HG02623 (cell line): ENCODE results near the gene KDM2B.
A peak's percentile ranks its signal among the peaks of the same experiment; 100 is the strongest.

Experiments used
- ATAC-seq: cut with Tn5 transposase; IDR thresholded peaks from one replicate; pipeline ENCODE4 v1.9.1; 2021; ENCODE audit warnings: moderate library complexity; ENCODE audit not compliant: unreplicated experiment

The KDM2B gene

DNA sequence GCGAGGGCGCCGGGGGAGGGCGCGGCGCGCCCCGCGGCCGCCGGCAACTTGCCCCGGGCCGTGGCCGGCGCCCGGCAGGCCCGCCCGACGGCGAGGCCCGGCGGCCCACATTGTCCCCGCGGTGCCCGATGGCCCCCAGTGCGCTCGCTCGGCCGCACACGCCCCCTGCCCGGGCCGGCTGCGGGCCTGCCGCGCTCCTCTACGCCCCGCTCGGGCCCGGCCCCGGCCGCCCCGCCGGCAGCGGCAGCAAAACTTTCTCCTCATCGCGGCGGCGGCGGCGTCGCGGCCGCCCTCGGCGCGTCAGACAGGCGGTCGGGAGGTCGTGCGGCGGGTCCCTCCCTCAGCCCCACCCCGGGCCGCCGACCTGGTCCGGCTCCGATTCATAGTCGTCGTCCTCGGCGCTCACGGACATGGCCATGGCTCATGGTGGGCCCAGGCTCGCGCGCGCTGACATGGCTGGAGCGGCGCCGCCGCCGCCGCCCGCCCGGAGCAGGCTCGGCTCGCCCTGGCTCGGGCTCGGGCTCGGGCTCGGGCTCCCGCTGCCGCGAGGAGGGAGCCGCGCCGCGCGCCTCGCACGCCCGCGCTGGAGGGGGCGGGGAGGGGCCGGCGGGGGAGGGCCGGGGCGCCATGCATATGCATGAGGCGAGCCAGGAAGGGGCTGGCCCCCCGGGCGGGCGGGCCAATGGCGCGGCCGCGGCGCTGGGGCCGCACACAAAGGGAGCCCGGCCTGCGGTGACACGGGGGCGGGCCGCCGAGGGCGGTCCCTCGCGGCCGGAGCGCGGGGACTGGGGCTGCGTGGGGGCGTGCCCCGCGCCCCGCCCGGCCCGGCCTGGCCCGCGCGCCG, 113.8 kb downstream of the KDM2B start:
- peak; percentile 79 for ATAC-seq

DNA sequence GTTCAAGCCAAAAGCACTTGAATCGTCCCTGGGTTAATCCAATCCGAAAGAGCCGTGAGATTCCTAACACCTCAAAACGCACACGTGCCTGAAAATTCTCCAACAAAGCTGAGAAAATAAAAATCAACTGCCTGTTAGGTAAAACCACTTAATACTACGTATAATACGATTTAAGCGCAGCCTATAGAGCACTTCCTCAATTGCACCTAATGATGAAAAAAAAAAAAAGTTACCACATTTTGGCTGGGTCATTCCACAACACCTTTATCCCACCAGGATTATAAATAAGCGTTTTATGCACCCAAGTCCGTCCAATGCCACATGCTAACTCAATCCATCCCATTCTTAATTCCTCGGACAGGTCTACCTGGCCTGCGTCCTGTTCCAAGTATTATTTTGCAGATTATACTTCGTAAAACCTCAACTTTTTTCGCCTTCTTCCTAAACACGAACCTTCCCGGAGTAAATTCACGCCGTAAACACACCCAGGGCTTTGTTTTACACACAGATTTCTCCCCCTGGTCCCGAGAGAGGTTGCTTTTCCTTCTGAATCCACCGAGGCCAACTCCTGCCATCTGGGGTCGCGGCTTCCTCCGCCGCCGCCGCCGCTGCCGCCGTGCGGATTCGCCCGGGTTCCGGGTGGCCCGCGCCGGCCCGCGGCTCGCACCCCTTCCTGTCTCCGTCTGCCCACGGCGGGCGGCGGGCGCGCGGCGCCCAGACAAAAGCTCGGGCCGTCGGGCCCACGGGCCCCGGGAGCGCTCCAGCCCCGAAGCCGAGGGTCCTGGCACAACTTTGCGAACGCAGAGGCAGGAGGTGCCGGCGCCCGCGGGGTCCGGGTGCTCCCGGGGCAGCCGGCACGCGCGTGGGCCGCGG, 114.7 kb downstream of the KDM2B start:
- peak; percentile 11 for ATAC-seq

DNA sequence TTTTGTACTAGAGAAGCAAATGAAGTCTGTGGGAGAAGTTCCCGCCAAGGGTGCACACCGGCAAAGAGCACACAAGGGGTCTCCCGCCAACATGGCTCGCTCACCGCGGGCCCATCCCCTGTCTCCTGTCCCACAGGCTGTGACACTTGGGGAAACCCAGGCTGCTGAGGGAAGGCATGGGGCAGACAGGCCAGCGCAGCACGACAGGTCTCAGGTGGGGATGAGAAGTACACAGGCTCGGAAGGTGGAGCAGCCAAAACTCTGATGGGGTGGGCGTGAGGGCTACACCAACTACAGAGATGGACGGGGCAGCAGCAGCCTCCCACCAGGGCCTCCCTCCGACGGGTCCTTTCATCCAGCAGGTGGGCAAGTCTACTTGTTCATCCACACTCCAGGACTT, 116.5 kb downstream of the KDM2B start:
- ATAC-seq: no peak

DNA sequence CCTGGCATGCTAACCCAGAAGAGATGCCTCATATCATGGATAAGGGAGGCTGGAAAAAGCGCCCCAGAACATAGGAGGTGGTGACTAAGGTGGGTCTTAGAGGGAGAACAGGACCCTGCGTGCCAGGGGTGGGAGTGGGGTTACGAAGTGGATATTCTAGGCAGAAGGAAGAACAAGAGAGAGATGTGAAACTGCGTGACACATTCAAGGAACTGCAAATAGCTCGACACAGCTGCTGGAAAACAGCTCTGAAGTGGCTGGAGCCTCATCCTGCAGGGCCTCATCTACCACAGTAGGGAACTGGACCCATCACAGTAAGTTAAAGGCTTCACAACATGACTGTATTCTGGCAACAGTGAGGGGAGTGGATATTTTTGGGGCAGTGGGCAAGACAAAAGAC, 119.8 kb downstream of the KDM2B start:
- no peak for ATAC-seq

DNA sequence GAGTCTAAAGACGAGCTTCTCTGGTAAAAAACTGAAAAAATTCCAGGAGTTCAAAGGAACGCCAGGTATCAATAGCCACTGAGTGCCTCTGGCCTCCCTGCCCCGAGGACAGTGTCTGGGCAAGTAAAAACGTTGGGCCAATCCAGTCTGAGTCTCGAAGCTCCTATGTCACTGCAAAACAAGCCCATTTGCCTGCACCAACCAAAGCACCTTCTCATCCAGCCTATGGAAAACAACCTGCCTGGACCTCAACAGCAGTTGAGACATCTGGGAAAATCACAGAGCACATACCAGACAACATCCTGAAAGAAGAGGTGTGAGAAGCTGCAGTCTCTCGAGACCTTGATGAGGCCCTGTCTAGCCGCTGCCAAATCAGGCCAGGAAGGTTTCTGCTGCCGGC, 124.3 kb downstream of the KDM2B start:
- ATAC-seq: no peak

DNA sequence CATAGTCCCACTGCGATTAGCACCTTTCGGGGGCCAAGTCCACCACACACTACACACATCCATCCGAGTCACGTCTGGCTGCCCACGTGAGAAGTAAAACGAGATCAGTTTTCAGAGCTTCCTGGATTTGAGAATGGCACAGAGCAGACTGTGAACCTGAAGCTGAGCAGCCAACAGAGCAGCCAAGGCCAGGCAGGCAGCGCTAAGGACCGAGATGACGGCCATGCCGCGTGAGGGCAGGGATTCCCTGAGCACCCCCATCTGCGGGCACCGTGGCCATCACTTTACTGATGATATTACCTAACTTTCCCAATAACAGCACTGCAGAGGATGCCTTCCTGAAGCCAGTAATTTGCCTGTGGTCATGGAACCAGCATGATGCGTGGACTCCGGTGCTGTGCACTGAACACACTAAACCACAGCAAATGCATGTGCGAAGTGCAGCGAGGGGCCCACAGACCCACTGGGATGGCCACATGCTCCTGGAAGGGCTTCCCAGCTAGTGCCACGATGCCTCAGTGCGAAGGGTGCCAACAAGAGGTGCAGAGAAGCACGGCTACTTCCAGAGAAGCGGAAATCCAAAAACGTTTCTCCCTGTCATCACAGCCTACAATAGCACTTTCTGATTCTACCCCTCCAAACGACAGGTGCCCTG, 124.9 kb downstream of the KDM2B start:
- no peak for ATAC-seq

DNA sequence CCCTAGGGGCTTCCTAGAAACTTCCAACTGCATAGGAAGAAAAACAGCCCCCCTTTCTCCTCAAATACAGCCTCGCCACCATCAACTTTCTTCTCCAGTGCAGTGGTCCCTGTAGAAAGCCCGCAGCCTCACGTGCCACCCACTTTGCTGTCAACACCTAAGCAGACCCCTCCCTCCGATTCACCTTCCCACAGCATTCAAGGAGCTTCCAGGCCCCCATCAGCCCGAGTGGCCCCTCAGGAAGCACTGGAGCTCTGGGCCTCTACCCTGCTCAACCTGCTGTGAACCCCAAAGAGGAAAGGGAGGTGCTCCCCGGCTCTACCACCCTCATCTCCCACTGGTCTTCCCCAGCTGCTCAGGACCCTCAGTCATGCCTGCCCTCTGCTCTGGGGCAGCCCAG, 125.9 kb downstream of the KDM2B start:
- no peak for ATAC-seq

DNA sequence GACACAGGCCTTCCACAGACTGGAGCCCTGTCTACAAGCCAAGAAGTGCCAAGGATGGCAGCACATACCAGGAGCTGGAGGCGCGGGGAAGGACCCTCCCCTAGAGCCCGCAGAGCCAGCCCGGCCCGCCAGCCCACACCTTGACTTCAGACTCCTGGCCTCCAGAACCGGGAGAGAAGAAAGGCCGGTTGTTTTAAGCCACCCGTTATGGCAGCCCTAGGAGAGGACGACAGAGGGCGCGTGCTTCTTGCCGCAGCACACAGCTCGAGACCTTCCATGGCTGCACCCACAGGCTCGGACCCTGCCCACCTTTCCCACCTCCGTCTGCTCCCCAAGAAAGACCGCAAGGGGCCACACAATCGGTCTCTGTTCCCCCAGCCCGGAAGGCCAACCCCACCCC, 127.2 kb downstream of the KDM2B start:
- ATAC-seq: no peak

DNA sequence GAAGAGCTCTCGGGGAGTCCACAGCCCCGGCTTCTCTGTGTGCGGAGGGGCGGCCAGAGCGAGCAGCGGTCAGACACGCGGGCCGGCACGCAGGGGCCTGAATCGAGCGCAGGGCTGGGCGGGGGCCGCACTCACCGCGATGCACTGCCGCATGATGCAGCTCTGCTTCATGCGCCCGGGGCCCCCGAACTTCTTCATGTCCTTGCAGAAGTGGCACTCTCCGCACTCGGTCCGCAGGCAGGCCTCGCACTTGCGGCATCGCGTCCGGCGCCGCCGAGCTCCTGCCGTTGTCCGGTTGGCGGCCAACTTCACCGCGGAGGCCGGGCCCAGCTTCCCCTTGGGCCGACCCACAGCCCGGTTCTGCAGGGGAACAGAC, 127.8 kb downstream of the KDM2B start:
- ATAC-seq: no peak

DNA sequence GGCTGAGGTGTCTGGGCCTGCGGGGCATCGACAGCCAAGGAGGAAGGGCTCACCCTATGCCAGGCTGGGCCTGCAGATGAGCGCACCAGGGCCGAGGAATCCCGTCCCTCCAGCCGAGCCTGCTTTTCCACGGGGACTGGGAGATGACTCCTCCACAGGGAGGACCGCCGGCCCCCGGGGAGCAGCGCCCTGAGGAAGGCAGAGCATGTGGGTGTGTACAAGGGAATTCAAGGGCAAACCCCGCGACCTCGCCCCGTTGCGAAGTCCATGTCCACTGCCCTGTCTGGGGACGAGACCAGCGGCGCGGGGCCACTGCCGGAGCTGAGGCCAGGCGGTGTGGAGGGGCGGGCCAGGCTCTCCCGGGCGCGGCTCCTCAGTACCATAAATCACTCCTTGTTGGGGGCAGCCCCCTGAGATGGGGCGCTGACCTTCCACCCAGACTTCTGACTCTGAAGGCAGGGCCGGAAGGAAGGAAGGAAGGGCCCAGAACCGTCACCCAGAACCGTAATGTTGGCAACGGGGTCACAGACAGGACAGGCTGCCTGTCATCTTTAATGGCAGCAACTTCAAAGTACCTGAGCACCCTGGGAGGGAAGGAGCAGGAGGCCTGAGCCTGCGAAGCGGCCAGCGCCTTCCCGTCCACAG, 128.4 kb downstream of the KDM2B start:
- ATAC-seq: no peak

DNA sequence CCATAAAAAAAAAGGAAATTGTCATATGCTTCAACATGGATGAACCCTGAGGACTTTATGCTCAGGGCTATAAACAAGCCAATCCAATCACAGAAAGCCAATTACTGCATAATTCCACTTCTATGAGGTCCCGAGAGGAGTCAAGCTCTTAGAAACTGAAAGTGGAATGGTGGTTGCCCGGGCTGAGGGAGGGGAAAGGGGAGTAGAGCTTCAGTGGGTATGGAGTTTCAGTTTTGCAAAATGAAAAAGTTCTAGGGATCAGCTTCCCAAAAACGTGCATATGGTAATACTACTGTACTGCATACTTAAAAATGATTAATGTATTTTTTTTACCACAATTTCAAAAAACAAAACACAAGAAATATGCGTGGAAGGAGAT, 128.9 kb downstream of the KDM2B start:
- ATAC-seq: no peak

DNA sequence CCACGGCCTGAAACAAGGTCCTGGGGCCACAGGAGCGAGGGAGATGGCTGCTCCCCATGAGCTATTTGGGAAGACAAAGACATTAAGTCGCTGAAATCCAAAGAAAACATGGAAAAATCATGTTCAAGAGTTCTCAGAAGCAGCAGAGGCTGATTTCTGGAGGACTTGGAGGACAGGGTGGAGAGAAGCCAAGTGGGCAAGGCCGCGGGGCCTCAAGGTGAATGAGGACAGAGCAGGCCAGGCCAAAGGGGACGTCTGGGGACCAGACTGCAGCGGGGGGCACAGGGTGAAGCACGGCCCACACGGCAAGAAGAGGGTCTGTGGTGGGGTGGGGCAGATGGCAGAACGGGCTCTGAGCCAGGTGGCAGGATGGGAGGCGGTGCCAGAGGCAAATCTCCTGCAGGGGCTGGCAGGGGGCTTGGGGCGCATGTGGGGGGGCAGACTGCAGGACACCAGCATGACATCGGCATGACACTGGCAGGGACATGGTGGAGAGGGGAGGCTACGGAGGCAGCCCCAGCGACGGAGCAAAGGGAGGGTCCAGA, 132.0 kb downstream of the KDM2B start:
- ATAC-seq: no peak

DNA sequence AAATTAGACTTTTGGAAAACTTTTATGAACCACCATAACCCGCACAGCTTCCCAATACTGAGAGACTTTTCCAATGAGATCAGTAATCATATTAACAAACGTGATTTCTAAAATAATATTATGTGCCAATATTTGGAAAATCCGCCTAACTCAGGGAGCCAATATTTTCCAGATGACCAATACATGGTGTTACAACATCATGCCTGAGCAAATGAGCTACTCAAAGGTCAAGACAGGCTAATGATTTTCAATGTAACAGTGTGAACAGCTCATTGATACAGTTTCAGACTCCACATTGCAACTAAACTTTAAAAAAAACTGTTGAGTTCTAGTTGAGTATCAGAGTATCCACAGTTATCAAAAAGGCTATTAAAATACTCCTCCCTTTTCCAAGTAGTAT, 134.1 kb downstream of the KDM2B start:
- ATAC-seq: no peak

DNA sequence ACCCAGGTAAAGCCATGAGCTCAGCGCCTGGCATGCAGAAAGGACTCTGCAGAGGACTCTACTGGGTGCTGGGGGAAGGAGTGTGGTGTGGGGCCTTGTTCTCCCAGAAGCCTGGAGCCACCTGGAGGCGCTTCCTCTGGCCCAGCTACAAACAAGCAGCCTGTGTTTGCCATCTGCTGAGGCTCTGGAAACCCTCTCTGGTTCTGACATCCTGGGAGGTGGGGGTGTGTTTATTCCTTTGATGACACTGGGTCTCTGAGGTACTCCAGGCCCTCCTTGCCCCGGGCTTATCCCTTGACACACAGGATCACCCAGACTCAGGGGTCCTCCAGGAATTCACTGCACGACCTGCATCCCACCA, 136.0 kb downstream of the KDM2B start:
- no peak for ATAC-seq

DNA sequence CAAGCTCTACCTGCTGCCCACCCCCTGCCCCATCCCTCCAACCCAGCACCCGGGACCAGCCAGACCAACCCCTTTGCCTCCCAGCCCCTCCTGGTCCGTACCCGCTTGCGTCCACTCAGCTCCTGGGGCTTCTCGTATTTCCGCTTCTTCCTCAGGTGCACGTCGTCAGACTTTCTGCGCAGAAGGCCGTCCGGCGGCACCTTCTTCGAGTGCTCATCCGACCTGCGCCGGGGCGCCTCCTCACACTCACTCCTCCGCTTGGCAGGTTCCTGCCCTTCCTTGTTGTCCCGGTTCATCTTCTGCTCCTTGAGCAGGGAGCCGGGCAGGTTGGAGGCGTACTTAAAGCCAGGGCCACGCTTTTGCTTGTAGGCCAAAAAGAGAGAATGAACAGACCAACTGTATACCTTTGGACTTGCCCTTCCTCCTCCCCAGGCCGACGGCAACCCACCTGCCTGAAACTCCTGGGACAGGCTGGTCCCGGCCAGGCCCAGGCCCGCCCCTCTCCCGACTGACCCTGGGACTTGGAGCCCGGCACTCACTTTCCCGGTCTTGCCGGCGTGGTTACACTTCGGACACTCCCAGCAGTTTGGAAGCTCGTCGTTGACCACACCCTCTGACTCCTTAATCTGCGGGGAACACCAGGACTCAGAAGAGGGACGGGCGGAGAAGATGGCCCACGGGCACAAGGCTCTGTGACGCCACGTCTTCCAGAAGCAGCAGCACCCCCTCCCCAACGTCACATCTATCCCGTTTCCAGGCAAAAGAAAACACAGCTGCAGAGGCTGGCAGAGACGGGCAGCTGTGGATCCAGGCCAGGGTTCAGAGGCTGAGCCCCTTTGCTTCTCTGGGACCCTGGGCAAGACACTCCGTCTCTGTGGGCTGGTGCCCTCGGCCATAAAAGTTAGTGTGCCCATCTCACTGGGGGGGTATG, 136.6 kb downstream of the KDM2B start:
- ATAC-seq: no peak

DNA sequence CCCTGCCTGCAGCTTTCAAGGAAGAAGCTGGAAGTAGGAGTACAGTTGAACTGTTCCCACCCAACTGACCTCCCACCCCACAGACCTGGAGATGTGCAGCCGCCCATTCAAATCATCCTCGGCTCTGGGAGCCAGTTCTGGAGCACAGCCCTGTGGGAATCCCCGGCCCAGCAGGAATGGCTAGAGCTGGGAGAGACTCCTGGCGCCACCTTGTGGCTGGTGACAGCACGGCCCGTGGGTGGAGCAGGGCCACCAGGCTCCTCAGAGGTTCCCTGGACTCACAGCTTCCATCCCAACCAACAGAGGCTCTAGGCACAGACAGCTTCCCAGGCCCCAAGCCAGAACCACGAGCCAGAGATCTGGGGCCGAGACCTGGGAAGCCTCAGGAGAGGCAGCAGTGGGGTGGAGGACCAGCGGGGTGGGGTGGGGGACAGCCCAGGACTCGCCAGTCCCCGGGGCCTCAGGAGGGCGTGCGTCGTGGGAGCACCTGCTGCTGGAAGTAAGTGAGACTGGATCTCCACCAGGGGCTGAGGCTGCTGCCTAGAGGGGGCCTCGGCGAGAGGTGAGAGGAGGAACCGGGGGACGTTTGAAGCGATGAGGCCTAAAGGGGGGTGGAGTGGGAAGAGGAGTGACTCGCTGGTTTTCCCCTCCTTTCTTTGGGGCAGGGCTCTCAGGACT, 137.5 kb downstream of the KDM2B start:
- ATAC-seq: no peak

DNA sequence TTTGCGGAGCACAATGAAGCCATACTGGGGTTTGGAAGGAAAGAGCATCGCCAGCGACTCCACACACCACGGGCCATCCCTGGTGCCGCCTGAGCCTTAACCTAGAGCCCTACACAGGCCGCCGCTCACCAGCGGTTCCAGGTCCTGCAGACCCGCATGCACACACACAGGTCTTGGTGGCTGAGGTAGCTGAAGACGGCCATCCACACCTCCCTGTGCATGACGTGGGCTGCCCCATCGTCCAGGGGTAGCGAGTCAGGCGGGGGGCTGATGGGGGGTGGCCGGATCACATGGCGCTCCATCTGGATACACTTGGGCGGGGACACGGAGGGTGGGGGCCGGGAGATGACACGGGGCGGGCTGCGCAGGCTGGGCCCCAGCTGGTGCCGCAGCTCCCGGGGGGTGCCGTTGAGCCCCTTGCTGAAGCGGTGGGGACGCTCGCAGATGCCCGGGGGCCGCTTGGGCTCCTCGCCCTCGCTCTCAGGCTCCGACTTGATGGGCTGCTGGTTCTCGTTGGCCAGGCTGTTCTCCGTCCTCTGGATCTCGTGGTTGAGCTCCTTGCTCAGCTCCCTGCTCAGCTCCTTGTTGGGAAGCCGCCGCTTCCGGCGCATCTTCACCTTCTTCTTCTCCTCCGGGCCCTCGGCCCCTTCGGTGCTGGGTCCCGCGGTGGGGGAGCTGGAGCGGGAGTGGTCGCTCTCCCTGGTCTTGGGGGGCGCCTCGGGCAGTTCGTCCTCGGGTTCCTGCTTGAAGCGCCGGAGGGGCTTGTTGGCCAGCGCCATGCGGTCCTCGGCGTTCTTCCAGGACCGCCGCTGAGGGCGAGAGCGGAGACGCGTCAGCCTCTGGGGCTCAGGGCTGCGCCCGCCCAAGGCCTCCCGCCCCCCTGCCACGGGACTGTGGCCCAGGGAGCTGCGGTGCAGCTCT, 138.5 kb downstream of the KDM2B start:
- no peak for ATAC-seq

DNA sequence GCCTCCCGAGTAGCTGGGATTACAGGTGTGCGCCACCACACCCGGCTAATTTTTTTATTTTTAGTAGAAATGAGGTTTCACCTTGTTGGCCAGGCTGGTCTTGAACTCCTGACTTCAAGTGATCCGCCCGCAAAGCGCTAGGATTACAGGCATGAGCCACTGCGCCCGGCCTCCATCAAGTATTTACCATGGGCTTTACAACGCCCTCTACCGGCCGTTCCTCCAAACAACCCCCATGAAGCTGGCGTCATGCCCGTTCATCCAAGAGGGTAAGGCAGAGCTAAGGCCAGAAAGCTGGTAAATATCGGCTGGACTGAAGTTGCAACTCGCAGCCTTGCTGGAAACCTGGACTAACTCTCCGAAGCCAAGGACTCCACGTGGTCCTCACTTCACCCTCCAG, 139.3 kb downstream of the KDM2B start:
- ATAC-seq: no peak
